Lower leg skin (tissue), 3 donors: Measurements from ENCODE around the gene CENPX.

Experiments
- CTCF ChIP-seq, 3 donors: fragments of 450-650 bp; IDR thresholded peaks; one replicate each; pipeline ENCODE4 v1.5.1; 2016; ENCODE audit warnings: antibody characterized with exemption in 3 of 3, mild to moderate bottlenecking in 3 of 3, moderate library complexity in 2 of 3
- POLR2A ChIP-seq, 2 donors: fragments of 450-650 bp; IDR thresholded peaks; one replicate each; pipeline ENCODE4 v1.6.1; 2016 to 2017; ENCODE audit warnings: antibody characterized with exemption in 2 of 2, mild to moderate bottlenecking in 1 of 2, moderate library complexity in 1 of 2

GRCh38 chr17:82043507-82043906 lies 20.8 kb upstream of the CENPX start:
- TF ChIP-seq CTCF (IDR thresholded peaks at IDR 0.05) (no peak), POLR2A (IDR thresholded peaks at IDR 0.05) (no peak)
